Activated CD4-positive, CD25-positive, alpha-beta regulatory T cell (primary cell): Measurements from ENCODE around the gene LYRM2.
"Not testable (repeated sequence)": the region's sequence is repeated elsewhere in the genome, so short reads cannot be mapped to it uniquely, and the experiment has no call there.

Experiments
- DNase-seq, 4 experiments: peaks; one replicate each; lab custom pipeline; 2025; lab: John Stamatoyannopoulos, UW

LYRM2 gene

GRCh38 chr6:89644864-89645263 is 6.3 kb upstream of the LYRM2 start:
- DNase-seq: no peak

GRCh38 chr6:89643406-89643805 is 4.9 kb upstream of the LYRM2 start:
- DNase-seq: no peak

- DNase-seq: no peak
Measured at GRCh38 chr6:89642956-89643355, 4.4 kb upstream of the LYRM2 start.

GRCh38 chr6:89641581-89641980 is 3.0 kb upstream of the LYRM2 start:
- not testable (repeated sequence) for DNase-seq

GRCh38 chr6:89640804-89641203 is 2.3 kb upstream of the LYRM2 start:
- no peak for DNase-seq

GRCh38 chr6:89637960-89638319 is 607 bp downstream of the LYRM2 start:
- no peak for DNase-seq

GRCh38 chr6:89636412-89636811 is 2.1 kb downstream of the LYRM2 start:
- not testable (repeated sequence) for DNase-seq

- DNase-seq: no peak
Measured at GRCh38 chr6:89630488-89630887, 8.1 kb downstream of the LYRM2 start.

GRCh38 chr6:89623749-89624148 is 14.8 kb downstream of the LYRM2 start:
- no peak for DNase-seq

GRCh38 chr6:89619567-89619966 is 19.0 kb downstream of the LYRM2 start:
- no peak for DNase-seq

GRCh38 chr6:89618026-89618425 is 20.5 kb downstream of the LYRM2 start:
- DNase-seq: no peak

GRCh38 chr6:89616531-89616930 is 22.0 kb downstream of the LYRM2 start:
- no peak for DNase-seq

- DNase-seq: no peak
Measured at GRCh38 chr6:89615882-89616281, 22.7 kb downstream of the LYRM2 start.

GRCh38 chr6:89613790-89614189 is 24.8 kb downstream of the LYRM2 start:
- DNase-seq: no peak

- no peak for DNase-seq
Measured at GRCh38 chr6:89612121-89612520, 26.4 kb downstream of the LYRM2 start.

- DNase-seq: no peak
Measured at GRCh38 chr6:89611666-89612065, 26.9 kb downstream of the LYRM2 start.

- DNase-seq: peak; percentile 56 to 68 (median 62)
Measured at GRCh38 chr6:89610149-89610642, 28.4 kb downstream of the LYRM2 start.

GRCh38 chr6:89605861-89606260 is 32.7 kb downstream of the LYRM2 start:
- no peak for DNase-seq

GRCh38 chr6:89604653-89605052 is 33.9 kb downstream of the LYRM2 start:
- no peak for DNase-seq

GRCh38 chr6:89602166-89602565 is 36.4 kb downstream of the LYRM2 start:
- DNase-seq: no peak

GRCh38 chr6:89599727-89600126 is 38.8 kb downstream of the LYRM2 start:
- no peak for DNase-seq

GRCh38 chr6:89597988-89598387 is 40.6 kb downstream of the LYRM2 start:
- no peak for DNase-seq

- no peak for DNase-seq
Measured at GRCh38 chr6:89597372-89597771, 41.2 kb downstream of the LYRM2 start.

- no peak for DNase-seq
Measured at GRCh38 chr6:89596484-89596883, 42.1 kb downstream of the LYRM2 start.

GRCh38 chr6:89596056-89596455 is 42.5 kb downstream of the LYRM2 start:
- DNase-seq: no peak
